Mesothelial cell of epicardium (in vitro differentiated cells): ENCODE results near the gene DCT. TPM values are rescaled to one million over a fixed set of nuclear protein-coding genes. Genes with fewer than 3 reads are reported as not detected.

Experiments used
- DNase-seq, 2 experiments: peaks; one replicate each; pipeline ENCODE4 v3.0.0; 2021; ENCODE audit warnings: low spot score in 2 of 2; ENCODE audit not compliant: unreplicated experiment in 2 of 2
- H3K27ac Mint-ChIP-seq: 2 replicates; pipeline ENCODE4 v1.8.0; 2021; ENCODE audit warnings: mixed read lengths
- H3K27me3 Mint-ChIP-seq: 2 replicates; pipeline ENCODE4 v1.8.0; 2021; ENCODE audit warnings: low read depth, mixed read lengths
- H3K36me3 Mint-ChIP-seq: 2 replicates; pipeline ENCODE4 v1.8.0; 2021; ENCODE audit warnings: mixed read lengths
- H3K4me1 Mint-ChIP-seq: 2 replicates; pipeline ENCODE4 v1.8.0; 2021; ENCODE audit warnings: mixed read lengths
- H3K4me3 Mint-ChIP-seq: 2 replicates; pipeline ENCODE4 v1.8.0; 2021; ENCODE audit warnings: mild to moderate bottlenecking, moderate library complexity, mixed read lengths
- H3K9me3 Mint-ChIP-seq: 2 replicates; pipeline ENCODE4 v1.8.0; 2021; ENCODE audit warnings: mixed read lengths
- total RNA-seq: library from RNA; stranded (reverse); gene quantifications from 3 replicates; pipeline ENCODE4 v1.2.1, GENCODE V29; 2021
- TF ChIP-seq, protein P1 (sequence below): fragments of 200-600 bp; sonication (generic); IDR thresholded peaks from one replicate; pipeline ENCODE4 v1.5.0; 2021; ENCODE audit warnings: antibody characterized with exemption; ENCODE audit not compliant: unreplicated experiment

Gene DCT
- total RNA-seq, 1 donor from 2014 or later, result 0.04 TPM

DNA sequence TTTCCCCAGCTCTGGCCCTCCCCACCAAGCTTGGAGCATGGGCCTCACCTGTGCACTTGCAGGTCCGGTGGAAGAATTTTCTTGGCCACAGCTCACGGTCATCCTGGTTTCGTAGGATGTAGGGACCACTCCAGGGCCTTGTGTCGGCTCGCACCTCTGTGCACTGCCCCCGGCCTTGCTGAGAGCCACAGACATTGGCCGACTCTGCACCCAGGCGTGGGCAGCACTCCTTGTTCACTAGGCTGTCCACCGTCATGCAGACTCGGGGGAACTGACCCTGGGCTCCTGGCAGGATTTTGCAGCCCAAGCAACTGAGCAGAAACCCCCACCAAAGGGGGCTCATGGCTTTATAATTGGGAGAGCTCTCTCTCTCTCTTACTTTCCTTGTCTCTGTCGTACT lies 569 bp downstream of the DCT start:
- Mint-ChIP-seq H3K27ac (no peak overlapping the region), H3K4me3 (no peak overlapping the region), H3K36me3 (no peaks in the 10 kb centered on the region), H3K4me1 (no peaks in the 10 kb centered on the region), H3K27me3 (peaks cover 2% of the 10 kb centered on the region), H3K9me3 (peaks cover 7% of the 10 kb centered on the region)
- no peak for DNase-seq
- TF ChIP-seq, protein P1, sequence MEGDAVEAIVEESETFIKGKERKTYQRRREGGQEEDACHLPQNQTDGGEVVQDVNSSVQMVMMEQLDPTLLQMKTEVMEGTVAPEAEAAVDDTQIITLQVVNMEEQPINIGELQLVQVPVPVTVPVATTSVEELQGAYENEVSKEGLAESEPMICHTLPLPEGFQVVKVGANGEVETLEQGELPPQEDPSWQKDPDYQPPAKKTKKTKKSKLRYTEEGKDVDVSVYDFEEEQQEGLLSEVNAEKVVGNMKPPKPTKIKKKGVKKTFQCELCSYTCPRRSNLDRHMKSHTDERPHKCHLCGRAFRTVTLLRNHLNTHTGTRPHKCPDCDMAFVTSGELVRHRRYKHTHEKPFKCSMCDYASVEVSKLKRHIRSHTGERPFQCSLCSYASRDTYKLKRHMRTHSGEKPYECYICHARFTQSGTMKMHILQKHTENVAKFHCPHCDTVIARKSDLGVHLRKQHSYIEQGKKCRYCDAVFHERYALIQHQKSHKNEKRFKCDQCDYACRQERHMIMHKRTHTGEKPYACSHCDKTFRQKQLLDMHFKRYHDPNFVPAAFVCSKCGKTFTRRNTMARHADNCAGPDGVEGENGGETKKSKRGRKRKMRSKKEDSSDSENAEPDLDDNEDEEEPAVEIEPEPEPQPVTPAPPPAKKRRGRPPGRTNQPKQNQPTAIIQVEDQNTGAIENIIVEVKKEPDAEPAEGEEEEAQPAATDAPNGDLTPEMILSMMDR, result no peak

DNA sequence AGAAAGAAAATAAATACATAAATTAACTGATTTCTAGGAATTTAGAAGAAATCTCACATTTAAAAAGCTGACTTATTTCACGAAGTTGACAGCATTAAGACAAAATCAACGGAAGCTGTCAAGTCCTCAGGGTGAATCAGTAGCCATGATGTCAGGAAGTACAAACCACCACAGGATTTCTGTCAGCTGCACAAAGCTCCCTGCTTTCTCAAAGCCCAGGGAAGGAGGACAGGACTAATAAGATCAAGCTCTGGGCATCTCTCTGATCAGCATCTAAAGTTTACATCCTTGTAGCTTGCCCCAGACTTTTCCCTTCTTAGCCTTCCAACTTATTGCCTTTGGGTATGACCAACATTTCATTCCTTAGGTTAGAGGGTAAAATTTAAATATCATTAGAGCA lies 9.4 kb downstream of the DCT start:
- no peak for DNase-seq
- H3K27ac Mint-ChIP-seq, result no peak overlapping the region
- H3K27me3 Mint-ChIP-seq, result peaks cover 8% of the 10 kb centered on the region
- no peaks in the 10 kb centered on the region for H3K36me3 Mint-ChIP-seq
- no peak overlapping the region for H3K4me3 Mint-ChIP-seq
- no peaks in the 10 kb centered on the region for H3K4me1 Mint-ChIP-seq
- peaks cover 5% of the 10 kb centered on the region for H3K9me3 Mint-ChIP-seq
- TF ChIP-seq, protein P1, result no peak

DNA sequence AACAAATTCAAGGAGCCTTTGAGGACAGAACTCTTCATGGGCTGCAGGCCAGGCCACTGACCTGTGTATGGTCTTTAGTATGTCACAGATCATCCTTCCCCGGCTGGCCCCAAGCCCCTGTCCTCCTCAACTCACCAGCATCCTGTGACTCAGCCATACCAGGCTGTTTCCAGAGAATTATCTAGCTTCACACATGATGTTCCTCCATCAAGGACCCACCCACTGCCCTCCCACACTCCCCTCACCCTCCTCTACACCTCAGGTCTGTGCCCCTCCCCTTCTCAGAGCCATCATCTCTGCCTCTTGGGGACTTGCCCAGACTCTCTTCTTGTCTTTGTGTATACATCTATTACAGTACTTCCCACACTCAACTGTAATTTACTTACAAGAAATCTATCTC lies 14.7 kb downstream of the DCT start:
- H3K9me3 Mint-ChIP-seq, result peaks cover 3% of the 10 kb centered on the region
- TF ChIP-seq, protein P1, result no peak
- no peak for DNase-seq
- H3K36me3 Mint-ChIP-seq, result no peaks in the 10 kb centered on the region
- H3K4me3 Mint-ChIP-seq, result no peak overlapping the region
- no peaks in the 10 kb centered on the region for H3K4me1 Mint-ChIP-seq
- H3K27me3 Mint-ChIP-seq, result peaks cover 8% of the 10 kb centered on the region
- no peak overlapping the region for H3K27ac Mint-ChIP-seq

DNA sequence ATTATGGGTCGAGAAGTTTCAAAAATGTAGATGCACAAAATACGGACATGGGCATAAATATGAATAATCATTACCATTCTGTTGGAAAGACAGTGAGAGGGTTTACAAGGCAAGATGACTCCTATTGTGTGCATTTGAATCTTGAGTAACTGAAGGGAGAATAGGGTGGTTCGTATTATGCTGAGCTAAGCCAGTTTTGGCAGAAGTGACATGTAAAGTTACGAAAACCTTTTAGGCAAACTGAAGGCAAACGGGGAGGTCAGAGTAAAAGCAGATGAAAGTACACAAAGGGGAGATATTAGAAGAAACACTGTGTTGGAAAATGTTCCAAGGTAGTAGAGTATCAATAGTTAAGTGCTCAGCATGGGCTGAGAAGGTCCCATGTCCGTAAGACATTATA lies 16.8 kb downstream of the DCT start:
- H3K9me3 Mint-ChIP-seq, result no peaks in the 10 kb centered on the region
- no peaks in the 10 kb centered on the region for H3K4me1 Mint-ChIP-seq
- H3K36me3 Mint-ChIP-seq, result no peaks in the 10 kb centered on the region
- no peak for DNase-seq
- peaks cover 6% of the 10 kb centered on the region for H3K27me3 Mint-ChIP-seq
- no peak overlapping the region for H3K4me3 Mint-ChIP-seq
- no peak overlapping the region for H3K27ac Mint-ChIP-seq
- TF ChIP-seq, protein P1, result no peak

DNA sequence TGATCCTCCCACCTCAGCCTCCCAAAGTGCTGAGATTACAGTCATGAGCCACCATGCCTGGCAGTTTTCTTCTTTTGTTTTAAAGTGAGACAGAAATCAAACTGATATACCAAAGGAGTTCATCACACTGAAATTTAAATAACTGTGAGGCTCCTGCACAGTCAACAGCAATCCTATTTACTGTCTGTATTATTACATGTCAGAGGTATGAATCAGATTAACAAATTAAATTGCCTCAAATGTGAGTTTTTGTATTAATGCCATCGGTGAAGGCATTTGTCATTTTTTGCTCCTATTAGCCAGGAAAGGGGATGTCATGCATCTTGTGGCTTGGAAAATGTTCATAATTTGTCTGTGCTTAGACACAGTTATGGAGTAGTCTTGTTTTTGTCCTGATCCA lies 20.4 kb downstream of the DCT start:
- no peak overlapping the region for H3K27ac Mint-ChIP-seq
- TF ChIP-seq, protein P1, result no peak
- no peaks in the 10 kb centered on the region for H3K9me3 Mint-ChIP-seq
- no peak for DNase-seq
- H3K4me3 Mint-ChIP-seq, result no peak overlapping the region
- H3K4me1 Mint-ChIP-seq, result peaks cover 6% of the 10 kb centered on the region
- H3K36me3 Mint-ChIP-seq, result no peaks in the 10 kb centered on the region
- no peaks in the 10 kb centered on the region for H3K27me3 Mint-ChIP-seq

DNA sequence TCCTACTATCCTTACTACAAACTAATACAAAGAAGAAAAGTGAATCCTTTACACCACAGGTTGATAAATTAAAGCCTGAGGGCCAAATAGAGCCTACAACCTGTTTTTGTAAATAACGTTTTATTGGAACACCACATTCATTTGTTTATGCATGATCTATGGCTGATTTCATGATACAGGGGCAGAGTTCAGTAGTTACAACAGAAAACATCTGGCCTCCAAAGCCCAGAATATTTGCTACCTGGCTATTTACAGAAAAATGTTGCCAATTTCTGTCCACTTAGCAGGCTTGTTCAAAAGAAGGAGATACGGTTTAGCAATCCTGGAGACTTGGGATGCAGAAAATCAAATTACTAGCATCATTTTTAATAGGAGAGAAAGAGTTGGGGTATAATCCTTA lies 24.1 kb downstream of the DCT start:
- Mint-ChIP-seq H3K27me3 (peaks cover 7% of the 10 kb centered on the region), H3K4me1 (peaks cover 6% of the 10 kb centered on the region), H3K36me3 (no peaks in the 10 kb centered on the region), H3K9me3 (no peaks in the 10 kb centered on the region), H3K27ac (no peak overlapping the region), H3K4me3 (no peak overlapping the region)
- TF ChIP-seq, protein P1, result no peak
- DNase-seq, result no peak
